Neural cell (in vitro differentiated cells): Measurements from ENCODE around the gene DGKB. TPM values are rescaled to one million over a fixed set of nuclear protein-coding genes. Genes with fewer than 3 reads are reported as not detected.

Source experiments
- H2AFZ ChIP-seq: fragments of 200-600, 300-800 bp; sonication (generic), shearing (Covaris generic); 2 replicates; pipeline ENCODE4 v1.6.0; 2014; ENCODE audit warnings: low read depth, mild to moderate bottlenecking, antibody characterized with exemption, low read length, moderate library complexity
- H3F3A ChIP-seq: fragments of 200-600 bp; shearing (Covaris generic); 2 replicates; pipeline ENCODE4 v1.6.1; 2016; ENCODE audit warnings: mild to moderate bottlenecking, moderate library complexity, mixed read lengths, antibody characterized with exemption, low read length; ENCODE audit not compliant: insufficient read depth, poor library complexity, severe bottlenecking
- H3K27ac ChIP-seq: fragments of 200-600, 300-800 bp; sonication (generic), shearing (Covaris generic); 2 replicates; pipeline ENCODE4 v1.5.1; 2014; ENCODE audit warnings: mild to moderate bottlenecking, low read length, moderate library complexity
- H3K27me3 ChIP-seq: fragments of 300-800, 200-600 bp; sonication (generic), shearing (Covaris generic); 2 replicates; pipeline ENCODE4 v1.6.0; 2014; ENCODE audit warnings: mild to moderate bottlenecking, low read depth, low read length, moderate library complexity; ENCODE audit not compliant: insufficient read depth
- H3K36me3 ChIP-seq: fragments of 300-800, 200-600 bp; sonication (generic), shearing (Covaris generic); 2 replicates; pipeline ENCODE4 v1.5.1; 2014; ENCODE audit warnings: mild to moderate bottlenecking, antibody characterized with exemption, low read length, moderate library complexity; ENCODE audit not compliant: insufficient read depth
- H3K4me2 ChIP-seq: fragments of 300-800, 200-600 bp; sonication (generic), shearing (Covaris generic); 2 replicates; pipeline ENCODE4 v1.6.0; 2014; ENCODE audit warnings: mild to moderate bottlenecking, low read length
- H3K4me3 ChIP-seq: fragments of 300-800, 200-600 bp; sonication (generic), shearing (Covaris generic); 2 replicates; pipeline ENCODE4 v1.5.1; 2014; ENCODE audit warnings: mild to moderate bottlenecking, low read length, moderate library complexity
- H3K79me2 ChIP-seq: fragments of 200-600 bp; shearing (Covaris generic); replicated peaks from 2 replicates; pipeline ENCODE4 v1.6.0; 2014; ENCODE audit warnings: mild to moderate bottlenecking, low read length, moderate library complexity; ENCODE audit not compliant: insufficient read depth
- H3K9ac ChIP-seq: fragments of 300-800, 200-600 bp; sonication (generic), shearing (Covaris generic); 2 replicates; pipeline ENCODE4 v1.6.1; 2016; ENCODE audit warnings: mild to moderate bottlenecking, low read length, mixed read lengths
- H3K9me2 ChIP-seq: fragments of 200-600 bp; shearing (Covaris generic); 2 replicates; pipeline ENCODE4 v1.6.1; 2016; ENCODE audit warnings: mild to moderate bottlenecking, low read length, mixed read lengths; ENCODE audit not compliant: insufficient read depth
- H3K9me3 ChIP-seq: fragments of 200-600, 300-800 bp; sonication (generic), shearing (Covaris generic); 2 replicates; pipeline ENCODE4 v1.6.1; 2016; ENCODE audit warnings: mild to moderate bottlenecking, mixed run types, low read length, moderate library complexity, mixed read lengths
- H4K20me1 ChIP-seq: fragments of 200-600 bp; shearing (Covaris generic); 2 replicates; pipeline ENCODE4 v1.6.1; 2016; ENCODE audit warnings: mild to moderate bottlenecking, mixed run types; ENCODE audit not compliant: insufficient read depth
- EP300 ChIP-seq: fragments of 450-650 bp; conservative IDR thresholded peaks from 2 replicates; pipeline ENCODE4 v1.6.1; 2014; ENCODE audit warnings: antibody characterized with exemption, mild to moderate bottlenecking, moderate library complexity; ENCODE audit not compliant: poor library complexity, severe bottlenecking
- EZH2 ChIP-seq: fragments of 200-600, 300-800 bp; shearing (Covaris generic), sonication (generic); IDR thresholded peaks from 2 replicates; pipeline ENCODE4 v1.6.1; 2014; ENCODE audit warnings: antibody characterized with exemption, low read length, borderline replicate concordance, mild to moderate bottlenecking; ENCODE audit not compliant: insufficient read depth, poor library complexity, severe bottlenecking
- MXI1 ChIP-seq: fragments of 450-650 bp; conservative IDR thresholded peaks from 2 replicates; pipeline ENCODE4 v1.6.1; 2014; ENCODE audit warnings: antibody characterized with exemption, mild to moderate bottlenecking; ENCODE audit not compliant: poor library complexity, severe bottlenecking
- POLR2AphosphoS5 ChIP-seq: IDR thresholded peaks from 2 replicates; pipeline ENCODE4 v1.6.1; 2012
- RAD21 ChIP-seq: fragments of 450-650 bp; conservative IDR thresholded peaks from 2 replicates; pipeline ENCODE4 v1.6.1; 2014; ENCODE audit warnings: antibody characterized with exemption, mild to moderate bottlenecking, moderate library complexity
- REST ChIP-seq: IDR thresholded peaks from 2 replicates; pipeline ENCODE4 v1.6.1; 2012; ENCODE audit warnings: borderline replicate concordance
- SMC3 ChIP-seq: fragments of 450-650 bp; conservative IDR thresholded peaks from 2 replicates; pipeline ENCODE4 v1.6.1; 2014; ENCODE audit warnings: antibody characterized with exemption, mild to moderate bottlenecking, moderate library complexity; ENCODE audit not compliant: poor library complexity
- TAF1 ChIP-seq: IDR thresholded peaks from 2 replicates; pipeline ENCODE4 v1.6.1; 2012; ENCODE audit warnings: low read depth
- polyA plus RNA-seq: library from polyadenylated mRNA; depleted of rRNA; stranded (reverse); fragments of >200 nt; gene quantifications from 2 replicates; pipeline ENCODE4 v1.2.3, GENCODE V29; 2014
- TF ChIP-seq, protein P1 (sequence below): fragments of 450-650 bp; IDR thresholded peaks from 2 replicates; pipeline ENCODE4 v1.5.1; 2014; ENCODE audit warnings: antibody characterized with exemption, mild to moderate bottlenecking, moderate library complexity; ENCODE audit not compliant: poor library complexity, severe bottlenecking

DGKB gene
- polyA plus RNA-seq, 1 donor from 2014 or later, result 0.20 TPM

DNA sequence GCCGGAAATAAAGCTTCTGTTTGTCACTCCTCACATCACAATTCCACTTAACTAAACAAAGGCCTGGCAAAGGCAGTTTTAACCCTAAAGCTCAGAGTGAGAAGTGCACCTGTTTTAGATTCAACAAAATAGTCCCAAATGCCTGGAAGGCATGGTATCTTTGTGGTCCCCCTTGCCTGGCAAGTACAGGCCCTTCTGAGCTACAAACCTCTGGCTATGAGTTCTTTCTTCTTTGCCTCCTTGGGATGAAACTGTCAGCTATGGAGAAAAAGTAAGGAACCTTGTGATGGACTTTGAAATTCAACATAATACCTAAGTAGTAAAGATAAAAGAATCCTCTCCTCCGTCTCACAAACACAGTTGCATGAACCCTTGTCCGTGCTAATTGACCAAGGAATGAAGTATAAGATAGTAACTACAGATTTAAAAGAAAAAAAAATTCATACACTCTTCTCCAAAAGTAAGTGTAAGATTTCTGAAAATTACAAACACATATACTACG lies 668.6 kb downstream of the DGKB start:
- TF ChIP-seq RAD21 (no peak), EP300 (no peak), SMC3 (no peak), EZH2 (no peak), TAF1 (no peak), REST (no peak), POLR2AphosphoS5 (no peak), MXI1 (no peak)
- TF ChIP-seq, protein P1, sequence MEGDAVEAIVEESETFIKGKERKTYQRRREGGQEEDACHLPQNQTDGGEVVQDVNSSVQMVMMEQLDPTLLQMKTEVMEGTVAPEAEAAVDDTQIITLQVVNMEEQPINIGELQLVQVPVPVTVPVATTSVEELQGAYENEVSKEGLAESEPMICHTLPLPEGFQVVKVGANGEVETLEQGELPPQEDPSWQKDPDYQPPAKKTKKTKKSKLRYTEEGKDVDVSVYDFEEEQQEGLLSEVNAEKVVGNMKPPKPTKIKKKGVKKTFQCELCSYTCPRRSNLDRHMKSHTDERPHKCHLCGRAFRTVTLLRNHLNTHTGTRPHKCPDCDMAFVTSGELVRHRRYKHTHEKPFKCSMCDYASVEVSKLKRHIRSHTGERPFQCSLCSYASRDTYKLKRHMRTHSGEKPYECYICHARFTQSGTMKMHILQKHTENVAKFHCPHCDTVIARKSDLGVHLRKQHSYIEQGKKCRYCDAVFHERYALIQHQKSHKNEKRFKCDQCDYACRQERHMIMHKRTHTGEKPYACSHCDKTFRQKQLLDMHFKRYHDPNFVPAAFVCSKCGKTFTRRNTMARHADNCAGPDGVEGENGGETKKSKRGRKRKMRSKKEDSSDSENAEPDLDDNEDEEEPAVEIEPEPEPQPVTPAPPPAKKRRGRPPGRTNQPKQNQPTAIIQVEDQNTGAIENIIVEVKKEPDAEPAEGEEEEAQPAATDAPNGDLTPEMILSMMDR, result no peak
- Histone ChIP-seq H3F3A (no peaks in the 10 kb centered on the region), H3K4me2 (no peak overlapping the region), H4K20me1 (no peaks in the 10 kb centered on the region), H3K27me3 (no peaks in the 10 kb centered on the region), H3K27ac (no peak overlapping the region), H3K4me3 (no peak overlapping the region), H3K36me3 (no peaks in the 10 kb centered on the region), H2AFZ (no peak overlapping the region), H3K79me2 (no peaks in the 10 kb centered on the region), H3K9me3 (no peaks in the 10 kb centered on the region), H3K9ac (no peak overlapping the region), H3K9me2 (no peaks in the 10 kb centered on the region)

DNA sequence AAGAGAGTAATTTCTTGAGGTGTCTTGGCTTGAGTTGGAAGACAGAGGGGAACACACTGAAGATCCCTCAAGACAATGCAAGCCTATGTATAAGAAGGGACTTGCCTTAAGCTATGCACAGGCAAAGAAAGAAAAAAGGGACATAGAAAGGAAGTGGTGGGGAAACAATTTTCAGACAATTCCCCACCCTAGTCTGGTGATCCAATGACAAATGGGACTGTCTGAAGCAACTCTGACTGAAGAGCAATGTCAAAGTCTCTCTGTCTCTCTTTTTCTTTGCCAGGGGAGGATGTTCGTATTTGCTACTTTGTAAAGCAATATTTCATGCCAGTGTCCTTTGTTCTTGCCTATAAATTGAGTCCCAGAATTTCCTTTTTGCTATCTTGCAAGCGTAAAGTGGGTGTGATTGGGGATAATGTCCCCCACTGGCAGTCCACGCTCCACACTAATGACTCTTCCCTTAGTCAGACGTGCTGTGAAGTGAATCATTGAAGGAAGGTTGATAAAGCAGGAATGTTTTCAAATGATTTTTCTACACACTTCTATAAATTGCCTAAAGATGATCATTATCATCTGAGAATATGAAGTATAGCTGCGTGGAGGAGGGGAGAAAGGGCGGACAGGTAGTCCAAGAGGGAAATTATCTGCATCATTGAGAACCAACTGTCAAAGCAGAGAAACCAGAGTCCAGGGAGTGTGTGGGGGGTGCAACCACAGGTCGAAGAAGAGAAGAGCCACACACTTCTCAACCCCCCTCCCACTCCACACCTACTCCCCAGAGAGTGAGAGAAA lies 669.3 kb downstream of the DGKB start:
- Histone ChIP-seq H3K27me3 (no peaks in the 10 kb centered on the region), H3K27ac (no peak overlapping the region), H3F3A (no peaks in the 10 kb centered on the region), H3K4me3 (no peak overlapping the region), H3K36me3 (no peaks in the 10 kb centered on the region), H2AFZ (no peak overlapping the region), H4K20me1 (no peaks in the 10 kb centered on the region), H3K9me2 (no peaks in the 10 kb centered on the region), H3K79me2 (no peaks in the 10 kb centered on the region), H3K4me2 (no peak overlapping the region), H3K9me3 (no peaks in the 10 kb centered on the region), H3K9ac (no peak overlapping the region)
- TF ChIP-seq, protein P1, result no peak
- TF ChIP-seq EP300 (no peak), RAD21 (no peak), MXI1 (no peak), SMC3 (no peak), TAF1 (no peak), POLR2AphosphoS5 (no peak), EZH2 (no peak), REST (no peak)
